ACC112 (cell line): ENCODE results near the gene PHACTR2.
"Not testable (repeated sequence)": the region's sequence is repeated elsewhere in the genome, so short reads cannot be mapped to it uniquely, and the experiment has no call there.

Experiments
- H2AFZ ChIP-seq: fragments of 200-600 bp; sonication (generic); one replicate; pipeline ENCODE4 v1.6.0; 2017; ENCODE audit warnings: antibody characterized with exemption, low read length; ENCODE audit not compliant: unreplicated experiment
- H3K27ac ChIP-seq: fragments of 200-600 bp; sonication (generic); 2 replicates; pipeline ENCODE4 v1.5.1; 2014; ENCODE audit warnings: low read depth, mild to moderate bottlenecking, antibody characterized with exemption, low read length, moderate library complexity
- H3K27me3 ChIP-seq: fragments of 200-600 bp; sonication (generic); 2 replicates; pipeline ENCODE4 v1.6.1; 2014; ENCODE audit warnings: mild to moderate bottlenecking, antibody characterized with exemption, low read length, moderate library complexity, mixed read lengths; ENCODE audit not compliant: insufficient read depth
- H3K36me3 ChIP-seq: fragments of 200-600 bp; sonication (generic); 2 replicates; pipeline ENCODE4 v1.6.1; 2016; ENCODE audit warnings: mild to moderate bottlenecking, antibody characterized with exemption, low read length, moderate library complexity, mixed read lengths; ENCODE audit not compliant: insufficient read depth
- H3K4me1 ChIP-seq: fragments of 200-600 bp; sonication (generic); one replicate; pipeline ENCODE4 v1.6.1; 2016; ENCODE audit warnings: low read length, mixed read lengths; ENCODE audit not compliant: insufficient read depth, unreplicated experiment, control insufficient read depth
- H3K4me3 ChIP-seq: fragments of 200-600 bp; sonication (generic); 2 replicates; pipeline ENCODE4 v1.5.1; 2014; ENCODE audit warnings: mild to moderate bottlenecking, low read depth, low read length
- H3K79me2 ChIP-seq: fragments of 200-600 bp; sonication (generic); one replicate; pipeline ENCODE4 v1.6.0; 2016; ENCODE audit warnings: low read length; ENCODE audit not compliant: control insufficient read depth, unreplicated experiment, insufficient read depth

The PHACTR2 gene

GRCh38 chr6:143842461-143842901 is 164.7 kb downstream of the PHACTR2 start:
- H3K4me1 ChIP-seq: no peaks in the 10 kb centered on the region
- peak overlapping the region; percentile 97 for H2AFZ ChIP-seq
- H3K79me2 ChIP-seq: peaks cover 38% of the 10 kb centered on the region
- peaks cover 27% of the 10 kb centered on the region for H3K36me3 ChIP-seq
- H3K27me3 ChIP-seq: no peaks in the 10 kb centered on the region
- peak overlapping the region; percentile 75 for H3K27ac ChIP-seq
- peak overlapping the region; percentile 92 for H3K4me3 ChIP-seq

GRCh38 chr6:143842902-143843676 is 165.3 kb downstream of the PHACTR2 start, which contains the start of gene LTV1:
LTV1 (plus strand) TSS chr6:143843338; CDS start chr6:143843478, 140 bp downstream.
- Histone ChIP-seq H2AFZ (peak within 1 kb of the TSS; percentile 97), H3K27ac (peak within 1 kb of the TSS; percentile 75), H3K27me3 (no peaks in the 10 kb centered on the region), H3K79me2 (peaks cover 38% of the 10 kb centered on the region), H3K4me1 (no peaks in the 10 kb centered on the region), H3K36me3 (peaks cover 31% of the 10 kb centered on the region), H3K4me3 (peak within 1 kb of the TSS; percentile 92)

GRCh38 chr6:143843677-143843999 is 165.9 kb downstream of the PHACTR2 start:
- H3K27me3 ChIP-seq: no peaks in the 10 kb centered on the region
- H3K4me3 ChIP-seq: peak overlapping the region; percentile 92
- H3K36me3 ChIP-seq: peaks cover 36% of the 10 kb centered on the region
- H3K79me2 ChIP-seq: peaks cover 42% of the 10 kb centered on the region
- peak overlapping the region; percentile 80 for H2AFZ ChIP-seq
- H3K27ac ChIP-seq: peak overlapping the region; percentile 38; the same call in 1 of the 2 replicates
- H3K4me1 ChIP-seq: no peaks in the 10 kb centered on the region

GRCh38 chr6:143844006-143844405 is 166.2 kb downstream of the PHACTR2 start:
- Histone ChIP-seq H3K4me3 (peak overlapping the region; percentile 92), H2AFZ (peak overlapping the region; percentile 80), H3K4me1 (no peaks in the 10 kb centered on the region), H3K79me2 (peaks cover 45% of the 10 kb centered on the region), H3K27me3 (no peaks in the 10 kb centered on the region), H3K27ac (peak overlapping the region; percentile 38; the same call in 1 of the 2 replicates), H3K36me3 (peaks cover 39% of the 10 kb centered on the region)

- H2AFZ ChIP-seq: no peak overlapping the region
- H3K27ac ChIP-seq: no peak overlapping the region
- peaks cover 50% of the 10 kb centered on the region for H3K36me3 ChIP-seq
- H3K27me3 ChIP-seq: no peaks in the 10 kb centered on the region
- no peaks in the 10 kb centered on the region for H3K4me1 ChIP-seq
- H3K79me2 ChIP-seq: peaks cover 52% of the 10 kb centered on the region
- H3K4me3 ChIP-seq: no peak overlapping the region; the same call in 1 of the 2 replicates
Measured at GRCh38 chr6:143845033-143845432, 167.3 kb downstream of the PHACTR2 start.

- H3K36me3 ChIP-seq: peaks cover 58% of the 10 kb centered on the region
- H3K79me2 ChIP-seq: peaks cover 27% of the 10 kb centered on the region
- not testable (repeated sequence) for H3K27me3 ChIP-seq, H3K4me1 ChIP-seq, H3K4me3 ChIP-seq, H2AFZ ChIP-seq, H3K27ac ChIP-seq
Measured at GRCh38 chr6:143851706-143852105, 173.9 kb downstream of the PHACTR2 start.

- not testable (repeated sequence) for H3K27ac ChIP-seq, H3K27me3 ChIP-seq, H3K4me1 ChIP-seq, H3K79me2 ChIP-seq, H2AFZ ChIP-seq, H3K4me3 ChIP-seq
- H3K36me3 ChIP-seq: peaks cover 48% of the 10 kb centered on the region
Measured at GRCh38 chr6:143855057-143855456, 177.3 kb downstream of the PHACTR2 start.

- peaks cover 43% of the 10 kb centered on the region for H3K36me3 ChIP-seq
Measured at GRCh38 chr6:143856762-143857161, 179.0 kb downstream of the PHACTR2 start.

GRCh38 chr6:143857651-143858050 is 179.9 kb downstream of the PHACTR2 start:
- H3K36me3 ChIP-seq: peaks cover 40% of the 10 kb centered on the region
- H3K4me1 ChIP-seq: no peaks in the 10 kb centered on the region
- H3K79me2 ChIP-seq: peaks cover 5% of the 10 kb centered on the region
- no peaks in the 10 kb centered on the region for H3K27me3 ChIP-seq
- H2AFZ ChIP-seq: no peak overlapping the region
- no peak overlapping the region for H3K4me3 ChIP-seq
- H3K27ac ChIP-seq: no peak overlapping the region

More at GRCh38 chr6:143856762-143857161, 179.0 kb downstream of the PHACTR2 start:
- H3K4me1 ChIP-seq, H2AFZ ChIP-seq, H3K27me3 ChIP-seq, H3K4me3 ChIP-seq, H3K27ac ChIP-seq, H3K79me2 ChIP-seq: not testable (repeated sequence)

- H3K4me1 ChIP-seq: no peaks in the 10 kb centered on the region
- H3K4me3 ChIP-seq: no peak overlapping the region
- H3K79me2 ChIP-seq: no peaks in the 10 kb centered on the region
- H3K27me3 ChIP-seq: no peaks in the 10 kb centered on the region
- H2AFZ ChIP-seq: no peak overlapping the region
- H3K27ac ChIP-seq: no peak overlapping the region
- H3K36me3 ChIP-seq: peaks cover 55% of the 10 kb centered on the region
Measured at GRCh38 chr6:143859891-143860660, 182.3 kb downstream of the PHACTR2 start.
